CD4-positive, alpha-beta memory T cell (primary cell): Measurements from ENCODE around the gene CALHM4. TPM values are rescaled to one million over a fixed set of nuclear protein-coding genes. Genes with fewer than 3 reads are reported as not detected.

Source experiments
- CTCF ChIA-PET: fragments of 350-600 bp; sonication (Branson Sonifier 250); formaldehyde crosslinking; loops from one replicate; lab custom pipeline; 2021; ENCODE audit warnings: inconsistent platforms; ENCODE audit not compliant: partially characterized antibody; lab: Charles Lee
- POLR2A ChIA-PET: fragments of 350-600 bp; sonication (Branson Sonifier 250); formaldehyde crosslinking; loops from one replicate; lab custom pipeline; 2021; ENCODE audit not compliant: partially characterized antibody; lab: Charles Lee
- DNase-seq, 5 donors: peaks; one replicate each; pipeline versions ENCODE4 v3.0.0 to v3.0.0-alpha.2; 2020 to 2022; ENCODE audit warnings: mixed read lengths in 1 of 5
- H3K27ac ChIP-seq: one replicate; pipeline ENCODE4 v1.7.0; 2013; ENCODE audit warnings: low read depth, low read length
- H3K27me3 ChIP-seq: 2 replicates; pipeline ENCODE4 v1.7.0; 2013; ENCODE audit warnings: mild to moderate bottlenecking, low read length, moderate library complexity; ENCODE audit not compliant: insufficient read depth
- H3K36me3 ChIP-seq: 2 replicates; pipeline ENCODE4 v1.7.0; 2013; ENCODE audit warnings: mild to moderate bottlenecking, low read length, moderate library complexity; ENCODE audit not compliant: insufficient read depth
- H3K4me1 ChIP-seq: 2 replicates; pipeline ENCODE4 v1.7.0; 2013; ENCODE audit warnings: mild to moderate bottlenecking, low read length, moderate library complexity; ENCODE audit not compliant: insufficient read depth
- H3K4me3 ChIP-seq, 2 donors: one replicate each; pipeline ENCODE4 v1.7.0; 2013; ENCODE audit warnings: low read length in 2 of 2, mild to moderate bottlenecking in 1 of 2
- H3K9me3 ChIP-seq, 2 donors: one replicate each; pipeline ENCODE4 v1.7.0; 2013; ENCODE audit warnings: low read length in 2 of 2, control low read depth in 1 of 2; ENCODE audit not compliant: control insufficient read depth in 1 of 2
- H3K27ac Mint-ChIP-seq, 7 donors: one replicate each; pipeline ENCODE4 v1.8.0; 2020 to 2021; ENCODE audit warnings: mixed read lengths in 7 of 7, mild to moderate bottlenecking in 6 of 7, inconsistent platforms in 3 of 7, moderate library complexity in 3 of 7
- H3K27me3 Mint-ChIP-seq, 2 donors: one replicate each; pipeline ENCODE4 v1.8.0; 2020 to 2021; ENCODE audit warnings: mixed read lengths in 2 of 2
- H3K36me3 Mint-ChIP-seq, 2 donors: one replicate each; pipeline ENCODE4 v1.8.0; 2020 to 2021; ENCODE audit warnings: mixed read lengths in 2 of 2, inconsistent platforms in 1 of 2, mild to moderate bottlenecking in 1 of 2
- H3K4me1 Mint-ChIP-seq, 4 donors: one replicate each; pipeline ENCODE4 v1.8.0; 2020 to 2021; ENCODE audit warnings: mixed read lengths in 4 of 4, mild to moderate bottlenecking in 1 of 4
- H3K4me3 Mint-ChIP-seq, 8 donors: one replicate each; pipeline ENCODE4 v1.8.0; 2020 to 2021; ENCODE audit warnings: mixed read lengths in 8 of 8, mild to moderate bottlenecking in 7 of 8, moderate library complexity in 6 of 8, inconsistent platforms in 3 of 8
- H3K9me3 Mint-ChIP-seq, 8 donors: one replicate each; pipeline ENCODE4 v1.8.0; 2020 to 2021; ENCODE audit warnings: mixed read lengths in 8 of 8, mild to moderate bottlenecking in 5 of 8, inconsistent platforms in 3 of 8, moderate library complexity in 1 of 8
- intact Hi-C: fragments of 100-400 bp; cut with micrococcal nuclease; formaldehyde crosslinking; loops from one replicate; pipeline ENCODE4 v1.15.1; 2023
- polyA plus RNA-seq, 2 donors: library from polyadenylated mRNA; unstranded; fragments of 300-500 nt; fragmentation: Illumina TruSeq; gene quantifications; one replicate each; pipeline ENCODE4 v1.2.3, GENCODE V29; 2021
- total RNA-seq, 2 experiments: library from RNA; stranded (reverse); gene quantifications; one replicate each; pipeline ENCODE4 v1.2.3, GENCODE V29; 2021

Gene CALHM4
- total and polyA plus RNA-seq, 4 experiments from 2014 or later = not detected

DNA sequence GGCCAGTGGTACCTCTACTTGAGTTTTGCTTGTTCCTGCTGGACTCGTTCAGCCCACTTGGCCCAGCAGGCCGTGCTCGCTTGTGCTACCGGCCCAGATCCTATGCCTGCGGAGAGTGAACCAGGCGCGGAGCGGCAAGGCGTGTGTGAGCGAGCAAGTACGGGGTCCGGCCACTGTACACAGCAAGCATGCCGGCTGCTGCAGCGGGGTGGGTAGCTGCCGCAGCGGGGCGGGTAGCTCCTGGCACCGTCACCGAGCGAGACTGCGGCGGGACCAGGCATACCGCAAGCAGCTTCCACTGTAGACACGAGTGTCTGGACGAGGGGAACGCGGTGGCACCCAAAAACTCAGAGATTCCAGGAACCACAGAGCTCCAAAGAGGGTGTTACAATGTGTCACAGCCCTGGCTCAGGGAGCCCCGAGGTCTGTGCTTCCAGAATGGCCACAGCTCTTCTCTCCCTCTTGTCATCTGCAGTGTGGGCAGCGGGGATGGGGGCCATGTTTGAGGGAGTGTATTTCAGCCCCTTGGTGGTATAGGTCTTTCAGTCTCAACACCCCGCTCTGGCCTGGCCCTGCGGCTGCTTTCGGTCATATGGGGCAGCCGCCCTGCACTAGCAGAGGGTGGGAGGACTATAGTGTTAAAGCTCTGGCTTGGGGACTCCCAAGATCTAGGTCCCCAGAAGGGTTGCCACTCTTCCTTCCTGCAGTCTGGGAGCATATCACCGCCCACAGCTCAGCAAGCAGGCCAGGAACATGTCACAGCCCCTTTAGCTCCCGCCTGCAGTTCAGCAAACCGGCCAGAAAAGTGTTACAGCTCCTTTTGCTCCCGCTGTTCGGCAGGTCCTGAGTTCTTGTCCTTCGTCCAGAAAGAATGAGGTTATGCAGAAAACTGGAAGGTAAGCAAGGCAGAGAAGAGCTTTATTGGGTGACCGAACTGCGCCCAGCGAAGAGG is 11.6 kb downstream of the CALHM4 start:
- intact Hi-C loops = no loop called here
- Mint-ChIP-seq H3K9me3 (no peaks in the 10 kb centered on the region), H3K27ac (no peak overlapping the region), H3K36me3 (no peaks in the 10 kb centered on the region), H3K4me1 (peaks cover 5 to 15% (median 9%) of the 10 kb centered on the region in 4 donors), H3K27me3 (peaks cover 9 to 13% of the 10 kb centered on the region in 2 donors), H3K4me3 (peak overlapping the region in 3 of 8 donors; percentile 36 to 49 (median 46))
- CTCF ChIA-PET = interaction anchor here (0.7 to 1.5 kb wide), 5 partner anchors 8 to 297 kb away, joined by 3 to 4 read pairs (median 3); no protein-coding TSS in a partner anchor
- no peaks in the 10 kb centered on the region for H3K27me3 ChIP-seq
- no peak overlapping the region for H3K4me3 ChIP-seq
- H3K36me3 ChIP-seq = no peaks in the 10 kb centered on the region
- H3K27ac ChIP-seq = no peak overlapping the region
- H3K9me3 ChIP-seq = no peaks in the 10 kb centered on the region
- POLR2A ChIA-PET = interaction anchor here (0.8 kb wide), 1 partner anchor 286 kb away, joined by 5 read pairs; the partner anchor contains the start of gene TSPYL1
- peak in 1 of 5 donors; percentile 11 for DNase-seq
- H3K4me1 ChIP-seq = peaks cover 7% of the 10 kb centered on the region

DNA sequence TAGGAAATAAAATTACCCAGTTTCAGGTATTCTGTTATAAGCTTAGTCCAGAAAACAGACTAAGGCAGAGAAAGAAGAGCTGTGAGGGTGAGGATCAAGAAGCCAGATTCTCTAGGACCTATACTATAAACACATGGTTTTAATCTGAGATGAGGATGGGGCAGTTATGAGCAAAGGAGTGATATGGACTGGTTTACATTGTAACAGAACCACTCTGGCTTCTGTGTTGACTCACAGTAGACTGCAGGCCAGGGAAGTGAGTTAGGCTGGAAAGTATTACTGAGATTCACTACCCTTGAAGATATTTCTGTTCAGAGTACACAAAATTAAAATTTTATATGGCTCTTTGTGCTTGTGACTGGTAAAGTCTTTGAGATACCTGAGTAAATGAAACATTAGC is 14.6 kb downstream of the CALHM4 start:
- no peak overlapping the region for H3K4me3 Mint-ChIP-seq
- no peaks in the 10 kb centered on the region for H3K27me3 ChIP-seq
- peaks cover 0 to 2% of the 10 kb centered on the region in 2 donors for H3K27me3 Mint-ChIP-seq
- H3K4me3 ChIP-seq = no peak overlapping the region
- ChIA-PET POLR2A (interaction anchor here (5.6 kb wide), 1 partner anchor 289 kb away, joined by 114 read pairs; the partner anchor contains the start of gene TSPYL1), CTCF (no interaction called here)
- no peak for DNase-seq
- no peaks in the 10 kb centered on the region for H3K36me3 ChIP-seq
- H3K27ac Mint-ChIP-seq = peak overlapping the region in 1 of 7 donors; percentile 32
- H3K9me3 ChIP-seq = no peaks in the 10 kb centered on the region
- H3K9me3 Mint-ChIP-seq = no peaks in the 10 kb centered on the region
- peaks cover 25% of the 10 kb centered on the region for H3K4me1 ChIP-seq
- peaks cover 0 to 16% of the 10 kb centered on the region in 2 donors for H3K36me3 Mint-ChIP-seq
- intact Hi-C loops = no loop called here
- H3K27ac ChIP-seq = no peak overlapping the region
- peaks cover 14 to 38% (median 29%) of the 10 kb centered on the region in 4 donors for H3K4me1 Mint-ChIP-seq

DNA sequence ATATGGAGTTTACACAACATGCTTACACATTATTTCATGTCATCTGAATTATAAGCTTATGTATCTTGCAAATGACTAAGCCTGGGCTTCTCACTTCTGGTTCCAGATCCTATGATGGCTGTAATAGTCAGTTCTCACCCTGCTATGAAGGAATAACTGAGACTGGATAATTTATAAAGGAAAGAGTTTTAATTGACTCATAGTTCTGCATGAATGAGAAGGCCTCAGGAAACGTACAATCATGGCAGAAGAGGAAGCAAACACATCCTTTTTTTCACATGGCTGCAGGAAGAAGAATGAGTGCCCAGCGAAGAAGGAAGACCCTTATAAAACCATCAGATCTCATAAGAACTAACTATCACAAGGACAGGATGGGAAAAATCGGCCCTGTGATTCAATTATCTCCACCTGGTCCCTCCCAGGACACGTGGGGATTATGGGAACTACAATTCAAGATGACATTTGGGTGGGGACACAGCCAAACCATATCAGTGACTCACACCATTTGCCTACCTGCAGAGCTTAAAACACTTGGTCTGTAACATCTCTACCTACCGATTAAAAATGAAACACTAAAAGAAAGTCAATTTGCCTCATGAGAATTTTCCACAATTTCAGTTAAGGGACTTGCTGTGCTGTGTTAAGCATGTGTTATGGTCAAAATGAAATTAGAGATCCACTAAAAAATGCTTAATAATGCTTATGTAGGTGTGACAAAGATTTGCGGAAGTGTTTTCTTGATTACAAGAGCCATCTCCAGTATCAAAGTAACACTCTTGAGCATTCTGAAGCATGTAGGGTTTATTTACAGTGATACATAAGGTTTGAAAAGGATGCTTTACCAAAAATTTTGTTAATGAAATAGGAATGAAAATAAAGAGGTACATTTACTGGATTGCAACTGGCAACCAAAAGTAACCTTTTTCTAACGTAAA is 15.5 kb downstream of the CALHM4 start:
- intact Hi-C loops = no loop called here
- H3K4me3 Mint-ChIP-seq = peak overlapping the region in 2 of 8 donors; percentile 98 to 99

DNA sequence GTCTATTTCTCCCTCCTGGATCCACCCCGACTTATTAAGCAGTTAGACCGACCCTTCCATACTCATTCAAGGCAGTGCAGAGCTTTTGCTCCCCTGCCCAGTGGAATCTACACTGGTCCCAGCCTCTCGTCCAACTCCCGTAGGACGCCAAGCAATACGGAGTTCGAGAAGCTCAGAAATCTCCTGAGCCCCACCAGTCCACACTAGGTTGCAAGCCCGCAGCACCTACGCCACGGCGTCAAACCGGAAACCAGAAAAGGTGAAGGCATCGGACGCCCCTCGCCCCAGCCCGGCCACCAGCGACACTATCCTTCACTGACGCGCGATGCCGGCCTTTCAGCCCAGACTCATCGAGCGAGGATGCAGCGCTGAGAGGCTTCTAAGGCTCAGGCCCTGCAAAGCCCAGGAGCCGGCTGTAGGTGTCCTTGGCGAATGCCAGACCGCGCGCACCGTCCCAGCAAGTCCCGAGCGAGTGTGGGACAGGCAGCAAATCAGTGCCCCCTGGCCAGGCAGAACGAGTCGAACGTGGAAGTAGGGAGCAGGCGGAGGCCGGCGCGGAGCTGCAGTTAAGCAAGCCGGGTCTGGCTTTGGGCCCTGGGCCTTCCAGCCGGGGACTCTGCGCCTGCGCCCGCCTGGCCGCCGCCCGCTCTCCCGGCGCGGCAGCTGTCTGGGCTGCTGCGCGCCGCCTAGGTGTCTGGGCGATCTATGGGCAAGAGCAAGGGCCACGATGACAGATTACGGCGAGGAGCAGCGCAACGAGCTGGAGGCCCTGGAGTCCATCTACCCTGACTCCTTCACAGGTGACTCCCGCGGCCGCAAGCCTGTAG is 17.5 kb downstream of the CALHM4 start, which contains the start of gene RWDD1:
Gene RWDD1 (plus strand): TSS at position 649 of the 827 bp plus-strand sequence. CDS start 79 bp downstream, at position 728.
- ChIA-PET POLR2A (interaction anchor here (0.7 to 5.6 kb wide), 27 partner anchors 9 to 1032 kb away, joined by 3 to 114 read pairs (median 5); partner anchors contain the start of genes CALHM4, GOPC, KPNA5 and NT5DC1), CTCF (interaction anchor here (0.9 to 3.8 kb wide), 15 partner anchors 9 to 474 kb away, joined by 3 to 31 read pairs (median 4); partner anchors contain the start of genes TSPYL1 and ZUP1)
- Mint-ChIP-seq H3K27ac (peak within 1 kb of the TSS; percentile 98 to 100 (median 99)), H3K9me3 (no peaks in the 10 kb centered on the region), H3K36me3 (peaks cover 12 to 32% of the 10 kb centered on the region in 2 donors), H3K4me3 (peak within 1 kb of the TSS; percentile 98 to 99 (median 99)), H3K27me3 (no peaks in the 10 kb centered on the region), H3K4me1 (peaks cover 22 to 57% (median 39%) of the 10 kb centered on the region in 4 donors)
- intact Hi-C loops = loop anchor here (1.0 to 2.0 kb wide), 8 partner anchors 46 to 1032 kb away; partner anchors contain the start of genes DSE, GOPC, KPNA5 and RSPH4A
- DNase-seq = peak; percentile 98 to 99 (median 99)
- Histone ChIP-seq H3K27ac (peak within 1 kb of the TSS; percentile 96), H3K4me1 (peaks cover 44% of the 10 kb centered on the region), H3K9me3 (no peaks in the 10 kb centered on the region), H3K4me3 (peak within 1 kb of the TSS; percentile 68 to 86), H3K27me3 (no peaks in the 10 kb centered on the region), H3K36me3 (no peaks in the 10 kb centered on the region)

More for the DNA sequence above, 15.5 kb downstream of the CALHM4 start:
- H3K4me3 ChIP-seq = no peak overlapping the region
- Mint-ChIP-seq H3K36me3 (peaks cover 2 to 21% of the 10 kb centered on the region in 2 donors), H3K9me3 (no peaks in the 10 kb centered on the region), H3K27ac (peak overlapping the region in 4 of 7 donors; percentile 6 to 98 (median 41)), H3K4me1 (peaks cover 16 to 48% (median 36%) of the 10 kb centered on the region in 4 donors), H3K27me3 (peaks cover 0 to 2% of the 10 kb centered on the region in 2 donors)
- peaks cover 35% of the 10 kb centered on the region for H3K4me1 ChIP-seq
- no peaks in the 10 kb centered on the region for H3K9me3 ChIP-seq
- ChIA-PET CTCF (interaction anchor here (1.3 kb wide), 1 partner anchor 351 kb away, joined by 3 read pairs; no protein-coding TSS in a partner anchor), POLR2A (interaction anchor here (5.6 kb wide), 1 partner anchor 290 kb away, joined by 114 read pairs; the partner anchor contains the start of gene TSPYL1)
- H3K36me3 ChIP-seq = no peaks in the 10 kb centered on the region
- no peaks in the 10 kb centered on the region for H3K27me3 ChIP-seq
- no peak overlapping the region for H3K27ac ChIP-seq
- DNase-seq = no peak

DNA sequence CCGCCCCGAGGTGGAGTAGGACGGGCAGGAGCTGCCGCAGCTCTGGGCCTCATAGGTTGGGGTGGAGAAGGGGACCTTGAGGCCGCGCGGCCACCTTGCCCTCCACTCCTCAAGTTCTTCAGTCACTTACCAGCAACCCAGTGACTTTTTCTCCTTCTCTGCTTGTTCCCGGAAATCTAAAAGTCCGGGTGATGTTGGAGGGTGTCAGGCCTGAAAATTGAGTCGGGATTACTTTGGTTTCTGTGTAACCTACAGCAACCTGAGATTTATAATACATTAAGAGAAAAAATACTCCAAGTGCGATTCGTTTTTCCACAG is 18.1 kb downstream of the CALHM4 start:
- H3K9me3 Mint-ChIP-seq = no peaks in the 10 kb centered on the region
- ChIA-PET CTCF (interaction anchor here (0.9 to 3.8 kb wide), 12 partner anchors 9 to 475 kb away, joined by 3 to 31 read pairs (median 5); partner anchors contain the start of gene ZUP1), POLR2A (interaction anchor here (0.7 to 5.6 kb wide), 24 partner anchors 9 to 1031 kb away, joined by 3 to 114 read pairs (median 5); partner anchors contain the start of genes CALHM4, GOPC, KPNA5 and NT5DC1)
- peak overlapping the region; percentile 98 to 99 (median 99) for H3K4me3 Mint-ChIP-seq
- peaks cover 4% of the 10 kb centered on the region for H3K36me3 ChIP-seq
- H3K27me3 ChIP-seq = no peaks in the 10 kb centered on the region
- peaks cover 17 to 37% of the 10 kb centered on the region in 2 donors for H3K36me3 Mint-ChIP-seq
- H3K9me3 ChIP-seq = no peaks in the 10 kb centered on the region
- peaks cover 44% of the 10 kb centered on the region for H3K4me1 ChIP-seq
- DNase-seq = no peak
- no peaks in the 10 kb centered on the region for H3K27me3 Mint-ChIP-seq
- peak overlapping the region; percentile 98 to 100 (median 99) for H3K27ac Mint-ChIP-seq
- peak overlapping the region; percentile 96 for H3K27ac ChIP-seq
- peaks cover 27 to 63% (median 43%) of the 10 kb centered on the region in 4 donors for H3K4me1 Mint-ChIP-seq
- H3K4me3 ChIP-seq = peak overlapping the region; percentile 67 to 76
- intact Hi-C loops = loop anchor here (1.0 to 2.0 kb wide), 8 partner anchors 45 to 1031 kb away; partner anchors contain the start of genes DSE, GOPC, KPNA5 and RSPH4A
